ENCODE results near the gene INSC.

- no peak for TF ChIP-seq POU6F1 (CRISPR knock-in tag; IDR thresholded peaks at IDR 0.05; ENCODE audit: borderline replicate concordance, low read depth)
- no peak for TF ChIP-seq ZC3H10 (CRISPR knock-in tag; IDR thresholded peaks at IDR 0.05)
- no peak for TF ChIP-seq ESRRG (CRISPR knock-in tag; IDR thresholded peaks at IDR 0.05)
- no peak for TF ChIP-seq ZFP3 (CRISPR knock-in tag; IDR thresholded peaks at IDR 0.05)
- no peak for TF ChIP-seq RARB (CRISPR knock-in tag; IDR thresholded peaks at IDR 0.05)
- TF ChIP-seq ZNF8 (CRISPR knock-in tag; IDR thresholded peaks at IDR 0.05), result no peak
- TF ChIP-seq PATZ1 (CRISPR knock-in tag; IDR thresholded peaks at IDR 0.05; ENCODE audit: borderline replicate concordance), result no peak
- no peak for TF ChIP-seq CSRNP3 (CRISPR knock-in tag; IDR thresholded peaks at IDR 0.05)
Measured at GRCh38 chr11:15075162-15075526, 39.6 kb upstream of the INSC start.
